ENCODE results near the gene DEPP1. TPM values are rescaled to one million over a fixed set of nuclear protein-coding genes. Genes with fewer than 3 reads are reported as not detected.
A peak's percentile ranks its signal among the peaks of the same experiment; 100 is the strongest.

DEPP1 gene
- total and polyA plus RNA-seq, 9 donors: 12.5 to 44.6 (median 26.0) TPM

- Histone ChIP-seq H3K9me3 (replicated peaks; ENCODE audit: control insufficient read depth, low read depth, low read length) (no peaks in the 10 kb centered on the region), H3K4me1 (ENCODE audit: control insufficient read depth, insufficient read depth, low read length) (peaks cover 84% of the 10 kb centered on the region), H3K27me3 (ENCODE audit: control insufficient read depth, insufficient read depth, low read length) (no peaks in the 10 kb centered on the region), H3K4me3 (ENCODE audit: low read length) (no peak overlapping the region), H3K36me3 (ENCODE audit: control insufficient read depth, insufficient read depth, low read length) (peaks cover 39% of the 10 kb centered on the region), H3K27ac (ENCODE audit: low read length) (peak overlapping the region; percentile 31)
- no peak for DNase-seq
- WGBS (ENCODE audit: insufficient coverage): 71% methylated on average over 3 of the region's 8 CpGs
These were observed 11.6 kb downstream of the DEPP1 start for GRCh38 chr10:44966816-44967509.

- DNase-seq: no peak
- H3K36me3 ChIP-seq (ENCODE audit: control insufficient read depth, insufficient read depth, low read length): peaks cover 32% of the 10 kb centered on the region
- peaks cover 86% of the 10 kb centered on the region for H3K4me1 ChIP-seq (ENCODE audit: control insufficient read depth, insufficient read depth, low read length)
- WGBS (ENCODE audit: insufficient coverage): 46% methylated on average over 3 of the region's 8 CpGs
- H3K27me3 ChIP-seq (ENCODE audit: control insufficient read depth, insufficient read depth, low read length): no peaks in the 10 kb centered on the region
- no peak overlapping the region for H3K4me3 ChIP-seq (ENCODE audit: low read length)
- peak overlapping the region; percentile 93 for H3K27ac ChIP-seq (ENCODE audit: low read length)
- H3K9me3 ChIP-seq (replicated peaks; ENCODE audit: control insufficient read depth, low read depth, low read length): no peaks in the 10 kb centered on the region
These were observed 12.3 kb downstream of the DEPP1 start for GRCh38 chr10:44966129-44966815.

GRCh38 chr10:44965651-44966097 lies 12.9 kb downstream of the DEPP1 start:
- Histone ChIP-seq H3K4me1 (ENCODE audit: control insufficient read depth, insufficient read depth, low read length) (peaks cover 91% of the 10 kb centered on the region), H3K27ac (ENCODE audit: low read length) (peak overlapping the region; percentile 93), H3K9me3 (replicated peaks; ENCODE audit: control insufficient read depth, low read depth, low read length) (no peaks in the 10 kb centered on the region), H3K4me3 (ENCODE audit: low read length) (no peak overlapping the region), H3K36me3 (ENCODE audit: control insufficient read depth, insufficient read depth, low read length) (peaks cover 26% of the 10 kb centered on the region), H3K27me3 (ENCODE audit: control insufficient read depth, insufficient read depth, low read length) (no peaks in the 10 kb centered on the region)
- DNase-seq: peak; percentile 67
- WGBS (ENCODE audit: insufficient coverage): 73% methylated on average over 5 of the region's 6 CpGs

- Histone ChIP-seq H3K36me3 (ENCODE audit: control insufficient read depth, insufficient read depth, low read length) (peaks cover 21% of the 10 kb centered on the region), H3K27me3 (ENCODE audit: control insufficient read depth, insufficient read depth, low read length) (no peaks in the 10 kb centered on the region), H3K4me1 (ENCODE audit: control insufficient read depth, insufficient read depth, low read length) (peaks cover 96% of the 10 kb centered on the region), H3K27ac (ENCODE audit: low read length) (peak overlapping the region; percentile 93), H3K9me3 (replicated peaks; ENCODE audit: control insufficient read depth, low read depth, low read length) (no peaks in the 10 kb centered on the region), H3K4me3 (ENCODE audit: low read length) (no peak overlapping the region)
- DNase-seq: no peak
- no CpG with 5 or more reads among the region's 1 CpG for WGBS (ENCODE audit: insufficient coverage)
These were observed 13.5 kb downstream of the DEPP1 start for GRCh38 chr10:44965104-44965503.

- H3K9me3 ChIP-seq (replicated peaks; ENCODE audit: control insufficient read depth, low read depth, low read length): no peaks in the 10 kb centered on the region
- peaks cover 91% of the 10 kb centered on the region for H3K4me1 ChIP-seq (ENCODE audit: control insufficient read depth, insufficient read depth, low read length)
- WGBS (ENCODE audit: insufficient coverage): 40% methylated on average over 13 of the region's 15 CpGs
- H3K27ac ChIP-seq (ENCODE audit: low read length): peak overlapping the region; percentile 93
- DNase-seq: peak; percentile 91
- H3K4me3 ChIP-seq (ENCODE audit: low read length): peak overlapping the region; percentile 14
- peaks cover 10% of the 10 kb centered on the region for H3K36me3 ChIP-seq (ENCODE audit: control insufficient read depth, insufficient read depth, low read length)
- no peaks in the 10 kb centered on the region for H3K27me3 ChIP-seq (ENCODE audit: control insufficient read depth, insufficient read depth, low read length)
These were observed 14.6 kb downstream of the DEPP1 start for GRCh38 chr10:44963772-44964633.

- 75% methylated on average over 12 of the region's 19 CpGs for WGBS (ENCODE audit: insufficient coverage)
- Histone ChIP-seq H3K9me3 (replicated peaks; ENCODE audit: control insufficient read depth, low read depth, low read length) (no peaks in the 10 kb centered on the region), H3K27me3 (ENCODE audit: control insufficient read depth, insufficient read depth, low read length) (no peaks in the 10 kb centered on the region), H3K4me1 (ENCODE audit: control insufficient read depth, insufficient read depth, low read length) (peaks cover 91% of the 10 kb centered on the region), H3K36me3 (ENCODE audit: control insufficient read depth, insufficient read depth, low read length) (peaks cover 6% of the 10 kb centered on the region), H3K27ac (ENCODE audit: low read length) (peak overlapping the region; percentile 93), H3K4me3 (ENCODE audit: low read length) (no peak overlapping the region)
- peak; percentile 84 for DNase-seq
These were observed 15.5 kb downstream of the DEPP1 start for GRCh38 chr10:44962870-44963738.

GRCh38 chr10:44961931-44962750 lies 16.5 kb downstream of the DEPP1 start:
- peak; percentile 9 for DNase-seq
- H3K9me3 ChIP-seq (replicated peaks; ENCODE audit: control insufficient read depth, low read depth, low read length): no peaks in the 10 kb centered on the region
- H3K36me3 ChIP-seq (ENCODE audit: control insufficient read depth, insufficient read depth, low read length): peaks cover 6% of the 10 kb centered on the region
- WGBS (ENCODE audit: insufficient coverage): 85% methylated on average over 6 of the region's 11 CpGs
- peak overlapping the region; percentile 93 for H3K27ac ChIP-seq (ENCODE audit: low read length)
- H3K4me1 ChIP-seq (ENCODE audit: control insufficient read depth, insufficient read depth, low read length): peaks cover 88% of the 10 kb centered on the region
- peak overlapping the region; percentile 66 for H3K4me3 ChIP-seq (ENCODE audit: low read length)
- H3K27me3 ChIP-seq (ENCODE audit: control insufficient read depth, insufficient read depth, low read length): no peaks in the 10 kb centered on the region

- H3K4me3 ChIP-seq (ENCODE audit: low read length): peak overlapping the region; percentile 66
- H3K4me1 ChIP-seq (ENCODE audit: control insufficient read depth, insufficient read depth, low read length): peaks cover 80% of the 10 kb centered on the region
- H3K27me3 ChIP-seq (ENCODE audit: control insufficient read depth, insufficient read depth, low read length): no peaks in the 10 kb centered on the region
- H3K36me3 ChIP-seq (ENCODE audit: control insufficient read depth, insufficient read depth, low read length): peaks cover 12% of the 10 kb centered on the region
- DNase-seq: peak; percentile 4
- no peak overlapping the region for H3K27ac ChIP-seq (ENCODE audit: low read length)
- peaks cover 3% of the 10 kb centered on the region for H3K9me3 ChIP-seq (replicated peaks; ENCODE audit: control insufficient read depth, low read depth, low read length)
- 69% methylated on average over 4 of the region's 4 CpGs for WGBS (ENCODE audit: insufficient coverage)
These were observed 17.4 kb downstream of the DEPP1 start for GRCh38 chr10:44961230-44961571.
